Lower leg skin (tissue), 3 donors: ENCODE measurements around the gene PYY.

Experiments
- POLR2A ChIP-seq, 2 donors: fragments of 450-650 bp; IDR thresholded peaks; one replicate each; pipeline ENCODE4 v1.6.1; 2016 to 2017; ENCODE audit warnings: antibody characterized with exemption in 2 of 2, mild to moderate bottlenecking in 1 of 2, moderate library complexity in 1 of 2
- TF ChIP-seq, protein P1 (sequence below), 3 donors: fragments of 450-650 bp; IDR thresholded peaks; one replicate each; pipeline ENCODE4 v1.5.1; 2016; ENCODE audit warnings: antibody characterized with exemption in 3 of 3, mild to moderate bottlenecking in 3 of 3, moderate library complexity in 2 of 3

DNA sequence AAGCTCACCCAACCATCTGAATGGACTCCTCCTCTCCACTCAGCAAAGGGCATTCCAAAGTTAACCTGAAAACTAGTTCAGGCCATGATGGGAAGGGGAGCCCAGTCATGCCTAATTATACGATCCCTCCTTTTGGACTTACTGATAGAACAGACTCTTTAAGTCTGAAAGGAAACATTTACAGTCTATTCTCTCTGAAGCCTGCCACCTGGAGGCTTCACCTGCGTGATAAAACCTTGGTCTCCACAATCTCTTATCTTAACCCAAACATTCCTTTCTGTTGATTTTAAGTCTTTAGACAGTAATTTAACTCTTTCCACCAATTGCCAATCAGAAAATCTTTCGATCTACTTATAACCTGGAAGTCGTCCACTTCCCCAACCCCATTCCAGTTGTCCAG lies 37.4 kb downstream of the PYY start:
- TF ChIP-seq, protein P1, sequence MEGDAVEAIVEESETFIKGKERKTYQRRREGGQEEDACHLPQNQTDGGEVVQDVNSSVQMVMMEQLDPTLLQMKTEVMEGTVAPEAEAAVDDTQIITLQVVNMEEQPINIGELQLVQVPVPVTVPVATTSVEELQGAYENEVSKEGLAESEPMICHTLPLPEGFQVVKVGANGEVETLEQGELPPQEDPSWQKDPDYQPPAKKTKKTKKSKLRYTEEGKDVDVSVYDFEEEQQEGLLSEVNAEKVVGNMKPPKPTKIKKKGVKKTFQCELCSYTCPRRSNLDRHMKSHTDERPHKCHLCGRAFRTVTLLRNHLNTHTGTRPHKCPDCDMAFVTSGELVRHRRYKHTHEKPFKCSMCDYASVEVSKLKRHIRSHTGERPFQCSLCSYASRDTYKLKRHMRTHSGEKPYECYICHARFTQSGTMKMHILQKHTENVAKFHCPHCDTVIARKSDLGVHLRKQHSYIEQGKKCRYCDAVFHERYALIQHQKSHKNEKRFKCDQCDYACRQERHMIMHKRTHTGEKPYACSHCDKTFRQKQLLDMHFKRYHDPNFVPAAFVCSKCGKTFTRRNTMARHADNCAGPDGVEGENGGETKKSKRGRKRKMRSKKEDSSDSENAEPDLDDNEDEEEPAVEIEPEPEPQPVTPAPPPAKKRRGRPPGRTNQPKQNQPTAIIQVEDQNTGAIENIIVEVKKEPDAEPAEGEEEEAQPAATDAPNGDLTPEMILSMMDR (IDR thresholded peaks at IDR 0.05), result no peak
- TF ChIP-seq POLR2A (IDR thresholded peaks at IDR 0.05), result no peak
